Raji (cell line): Measurements from ENCODE around the gene SEPTIN10.

Experiments
- POLR2A ChIP-seq: IDR thresholded peaks from 2 replicates; pipeline ENCODE4 v1.6.1; 2011; ENCODE audit warnings: low read depth, low read length, control low read depth; ENCODE audit not compliant: insufficient read depth

Gene SEPTIN10

DNA sequence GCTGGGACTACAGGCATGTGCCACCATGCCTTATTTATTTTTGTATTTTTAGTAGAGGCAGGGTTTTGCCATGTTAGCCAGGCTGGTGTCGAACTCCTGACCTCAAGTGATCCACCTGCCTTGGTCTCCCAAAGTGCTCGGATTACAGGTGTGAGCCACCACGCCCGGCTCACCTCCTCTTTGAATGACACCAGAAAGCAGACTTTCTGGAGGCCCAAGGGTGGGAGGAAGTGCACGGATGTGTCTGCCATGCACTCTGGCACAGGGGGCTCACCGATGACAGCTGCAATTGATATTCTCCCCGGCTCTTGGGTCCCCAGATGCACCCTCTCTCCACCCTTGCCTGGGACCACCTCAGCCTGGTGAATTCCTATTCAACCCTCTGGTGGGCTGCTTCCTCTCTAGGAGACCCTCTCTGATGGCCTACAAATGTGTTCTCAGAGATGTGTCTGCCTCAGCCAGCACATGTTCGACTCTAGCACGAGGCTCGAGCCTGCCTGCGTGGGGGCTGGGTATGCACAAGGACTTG is 87.3 kb downstream of the SEPTIN10 start:
- no peak for TF ChIP-seq POLR2A

DNA sequence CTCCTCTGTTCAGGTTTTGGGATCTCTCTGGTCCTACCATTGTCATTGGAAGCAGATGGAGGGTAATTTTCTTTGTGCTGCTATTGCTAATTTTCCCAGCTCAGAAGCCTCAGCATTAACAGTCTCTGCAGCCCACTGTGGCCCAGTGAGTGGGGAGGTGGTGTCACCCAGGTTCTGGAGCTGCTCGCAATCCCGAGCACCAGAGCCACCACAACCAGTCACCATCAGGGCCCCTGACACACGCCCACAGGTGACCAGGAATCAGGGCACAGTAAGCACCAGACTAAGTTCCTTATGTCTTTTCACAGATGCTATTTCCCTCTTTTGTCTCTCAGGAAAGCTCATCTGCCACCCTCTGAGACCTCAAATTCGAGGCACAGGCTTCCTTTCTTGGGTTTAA is 87.9 kb downstream of the SEPTIN10 start:
- TF ChIP-seq POLR2A, result no peak

DNA sequence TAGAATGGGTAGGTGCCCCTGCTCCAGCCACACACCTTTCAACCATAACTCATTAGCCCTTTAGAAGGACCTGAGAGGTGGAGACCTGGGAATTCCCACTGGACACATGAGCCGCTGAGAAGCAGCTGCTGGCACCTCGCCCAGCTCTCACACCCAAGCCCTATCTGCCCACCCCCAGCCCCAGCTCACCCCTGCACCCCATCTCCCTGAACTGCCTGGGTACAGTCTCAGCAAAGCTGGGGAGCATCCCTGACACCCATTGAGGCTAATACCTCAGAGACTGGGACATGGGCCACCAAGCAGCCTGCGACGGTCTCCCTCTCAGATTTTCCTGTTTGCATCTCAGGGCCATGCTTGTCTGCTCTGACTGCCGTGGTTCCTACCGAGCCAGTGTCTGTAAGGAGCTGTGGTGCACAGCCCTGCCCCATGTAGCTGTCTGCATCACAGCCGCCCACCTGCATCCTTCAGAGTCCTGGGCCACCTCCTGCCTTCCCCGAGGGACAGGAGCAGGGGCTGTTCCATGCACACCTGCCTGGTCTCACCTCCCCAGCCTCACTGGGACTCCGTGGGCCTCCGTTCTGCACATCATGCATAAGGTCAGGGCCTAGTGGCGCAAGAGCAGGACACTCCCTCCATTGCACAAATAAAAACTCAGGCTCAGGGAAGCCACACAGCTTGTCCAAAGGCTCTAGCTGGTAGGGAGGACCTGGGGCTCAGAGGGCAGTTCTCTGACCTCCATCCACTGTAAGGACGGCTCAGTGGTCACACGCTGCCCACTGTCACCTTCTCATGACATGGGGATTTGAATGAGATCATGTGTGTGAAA is 90.0 kb downstream of the SEPTIN10 start:
- no peak for TF ChIP-seq POLR2A

DNA sequence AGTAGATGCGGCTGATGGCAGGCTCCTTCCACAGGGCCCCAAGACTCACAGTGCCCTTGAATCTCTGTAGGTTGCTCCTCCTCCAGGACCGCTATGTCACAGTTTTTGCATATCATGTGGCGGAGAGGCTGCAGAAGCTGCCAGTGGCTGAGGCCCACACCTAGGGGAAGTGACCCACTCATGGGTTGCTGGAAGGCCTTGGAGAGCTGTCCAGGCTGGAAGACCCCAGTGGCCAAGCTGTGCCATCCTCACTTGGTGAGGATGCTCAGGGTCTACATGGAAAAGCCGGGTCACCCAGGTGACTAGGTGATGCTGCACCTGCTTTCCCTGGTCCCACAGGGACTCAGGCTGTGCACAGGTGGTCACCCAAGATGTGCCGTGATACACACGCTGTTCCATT is 90.6 kb downstream of the SEPTIN10 start:
- TF ChIP-seq POLR2A, result no peak

DNA sequence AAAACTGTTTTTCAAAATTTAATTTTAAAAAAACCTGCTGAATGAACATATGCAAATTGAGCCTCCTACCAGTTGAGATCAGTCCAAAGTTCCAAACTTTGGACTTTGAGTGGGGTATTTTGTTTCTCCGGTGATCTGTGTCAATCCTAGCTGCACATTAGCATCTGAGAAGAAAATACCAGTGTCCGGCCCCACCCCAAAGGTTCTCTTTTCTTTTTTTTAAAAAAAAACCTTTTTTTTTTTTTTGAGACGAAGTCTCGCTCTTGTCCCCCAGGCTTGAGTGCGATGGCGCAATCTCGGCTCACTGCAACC is 91.7 kb downstream of the SEPTIN10 start:
- TF ChIP-seq POLR2A, result no peak

DNA sequence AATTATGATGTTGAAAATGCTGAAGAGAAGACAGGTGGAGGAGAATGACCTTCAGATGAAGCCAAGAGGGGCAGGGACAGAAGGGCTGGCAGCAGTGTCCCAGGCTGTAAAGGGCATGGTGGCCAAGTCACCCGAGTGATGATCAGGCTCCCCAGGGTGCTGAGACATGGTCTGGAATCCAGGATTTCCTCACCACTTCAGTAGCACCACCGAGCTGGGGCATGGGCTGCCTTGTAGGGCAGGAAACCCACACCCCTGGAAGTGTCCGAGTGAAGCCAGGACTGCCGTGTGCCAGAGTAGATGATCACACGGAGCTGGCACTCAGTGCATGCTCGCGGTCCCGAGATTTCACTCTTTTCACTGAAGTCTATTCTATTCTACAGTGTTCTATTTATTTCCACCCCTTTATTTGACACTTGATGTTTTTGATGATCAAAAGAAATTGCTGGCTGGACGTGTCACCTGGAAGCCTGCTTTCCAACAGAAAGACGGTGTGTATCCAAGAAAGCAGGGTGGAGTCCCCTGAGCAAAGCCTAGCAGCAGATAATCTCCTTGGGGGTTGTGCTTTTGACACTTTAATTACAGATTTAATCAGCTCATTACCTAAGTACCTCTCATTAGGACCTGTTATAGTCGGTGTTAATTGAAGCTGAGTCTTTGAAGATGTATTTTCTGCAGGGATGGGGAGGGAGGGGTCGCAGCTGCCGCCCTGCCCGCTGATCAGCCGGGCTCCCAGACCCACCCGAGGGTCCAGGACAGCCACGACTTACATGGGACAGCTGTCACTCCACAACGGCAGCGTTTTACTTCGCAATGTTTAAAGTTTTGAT is 92.3 kb downstream of the SEPTIN10 start:
- TF ChIP-seq POLR2A, result no peak

DNA sequence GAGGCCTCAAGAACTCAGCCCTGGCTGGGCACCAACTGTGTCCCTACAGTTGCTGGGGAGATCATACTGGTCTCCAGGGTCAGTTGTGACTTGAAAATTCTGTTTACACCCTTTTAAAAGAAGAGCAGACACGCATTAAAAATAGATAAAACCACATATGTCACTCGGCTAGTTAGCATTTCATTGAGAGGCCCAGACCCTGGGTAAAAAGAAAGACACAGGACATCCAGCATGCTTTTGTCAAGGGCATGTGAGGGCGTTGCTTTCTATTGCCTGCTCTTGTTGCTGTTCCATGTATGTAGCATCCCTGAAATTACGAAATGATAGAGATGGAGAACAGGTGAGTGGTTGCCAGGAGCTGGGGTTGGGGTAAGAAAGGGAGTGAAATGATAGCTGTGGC is 94.3 kb downstream of the SEPTIN10 start:
- no peak for TF ChIP-seq POLR2A

DNA sequence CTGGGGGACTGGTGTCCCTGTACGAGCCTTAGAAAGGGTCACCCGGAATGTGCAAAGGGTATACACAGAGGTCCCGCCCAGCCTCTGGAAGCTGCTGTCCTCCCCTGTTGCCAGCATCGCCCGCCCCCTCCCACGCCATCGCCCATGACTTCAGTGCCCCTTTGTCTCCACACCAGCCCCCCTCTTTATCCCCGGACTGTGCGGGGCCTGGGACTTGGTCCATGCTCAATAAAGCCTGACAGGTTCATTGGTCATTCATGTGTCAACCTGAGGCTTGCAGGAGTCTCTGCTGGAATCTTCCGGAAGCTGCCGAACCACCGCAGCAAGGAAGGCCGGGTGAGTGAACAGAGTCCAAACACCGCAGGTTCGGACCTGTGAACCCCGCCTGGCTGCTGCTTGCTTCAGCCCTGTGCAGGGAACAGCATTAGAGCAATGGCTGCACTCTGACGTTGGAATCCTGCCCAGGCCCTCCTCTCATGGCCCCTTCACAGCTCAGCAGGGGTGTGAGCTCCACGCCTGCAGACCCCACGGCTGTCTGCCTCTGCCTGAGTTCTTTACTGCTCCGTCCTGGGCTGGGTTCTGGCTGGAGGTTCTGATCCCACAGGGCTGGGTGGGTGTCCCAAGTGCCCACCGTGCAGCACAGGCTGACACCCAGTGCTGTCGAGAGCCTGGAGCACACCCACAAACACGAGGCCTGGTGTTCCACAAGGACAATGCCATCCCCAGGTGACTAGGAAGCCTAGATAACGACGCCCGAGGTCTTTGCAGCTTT is 96.5 kb downstream of the SEPTIN10 start:
- no peak for TF ChIP-seq POLR2A

DNA sequence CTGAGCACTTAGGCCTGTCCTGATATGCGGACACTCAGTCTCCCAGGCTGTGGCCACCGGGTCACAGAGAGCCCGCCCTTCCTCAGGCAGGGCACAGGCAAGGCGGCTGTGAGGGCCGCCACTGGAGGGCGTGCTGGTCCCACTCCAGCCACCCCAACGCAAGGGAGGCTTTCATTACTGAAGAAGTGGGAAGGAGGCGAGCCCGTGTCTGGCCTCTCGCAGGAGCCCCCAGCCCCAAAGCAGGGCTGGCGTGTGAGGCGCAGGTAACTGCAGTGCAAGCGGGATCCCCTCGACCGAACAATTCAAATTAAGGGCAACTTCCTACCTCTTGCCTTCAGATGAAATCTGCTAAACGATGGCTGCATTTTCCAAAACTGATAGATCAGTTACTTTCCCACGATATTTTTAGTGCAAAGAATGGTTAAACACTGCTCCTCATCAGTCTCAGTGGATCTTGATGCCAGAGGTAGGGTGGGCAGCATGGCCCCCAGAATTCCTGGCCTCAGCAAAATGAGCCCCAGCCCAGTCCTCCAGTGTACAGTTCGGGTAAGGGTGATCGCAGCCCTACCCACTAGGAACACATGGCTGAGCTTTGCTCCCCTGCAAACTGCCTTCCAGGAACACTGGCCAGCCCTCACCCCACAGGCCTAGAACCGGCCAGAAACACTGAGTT is 97.2 kb downstream of the SEPTIN10 start:
- no peak for TF ChIP-seq POLR2A

DNA sequence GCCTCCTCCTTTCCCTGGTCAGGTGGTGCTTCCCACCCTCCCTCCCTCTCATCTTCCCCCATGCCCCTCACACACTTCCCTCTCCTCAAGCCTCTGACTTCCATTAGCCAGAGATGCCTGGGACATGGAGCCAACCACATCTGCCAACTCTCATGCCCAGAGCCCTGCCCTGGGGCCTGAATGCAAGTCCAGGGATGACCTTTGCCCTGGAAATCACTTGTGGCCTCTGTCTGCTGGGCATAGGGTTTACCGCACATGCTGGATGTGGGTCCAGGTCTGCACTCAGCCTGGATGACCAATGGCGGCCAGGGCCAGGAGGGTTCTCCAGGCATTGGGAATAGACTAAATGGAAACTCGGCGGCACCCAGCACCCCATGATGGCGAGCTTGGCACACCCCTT is 98.9 kb downstream of the SEPTIN10 start:
- no peak for TF ChIP-seq POLR2A

DNA sequence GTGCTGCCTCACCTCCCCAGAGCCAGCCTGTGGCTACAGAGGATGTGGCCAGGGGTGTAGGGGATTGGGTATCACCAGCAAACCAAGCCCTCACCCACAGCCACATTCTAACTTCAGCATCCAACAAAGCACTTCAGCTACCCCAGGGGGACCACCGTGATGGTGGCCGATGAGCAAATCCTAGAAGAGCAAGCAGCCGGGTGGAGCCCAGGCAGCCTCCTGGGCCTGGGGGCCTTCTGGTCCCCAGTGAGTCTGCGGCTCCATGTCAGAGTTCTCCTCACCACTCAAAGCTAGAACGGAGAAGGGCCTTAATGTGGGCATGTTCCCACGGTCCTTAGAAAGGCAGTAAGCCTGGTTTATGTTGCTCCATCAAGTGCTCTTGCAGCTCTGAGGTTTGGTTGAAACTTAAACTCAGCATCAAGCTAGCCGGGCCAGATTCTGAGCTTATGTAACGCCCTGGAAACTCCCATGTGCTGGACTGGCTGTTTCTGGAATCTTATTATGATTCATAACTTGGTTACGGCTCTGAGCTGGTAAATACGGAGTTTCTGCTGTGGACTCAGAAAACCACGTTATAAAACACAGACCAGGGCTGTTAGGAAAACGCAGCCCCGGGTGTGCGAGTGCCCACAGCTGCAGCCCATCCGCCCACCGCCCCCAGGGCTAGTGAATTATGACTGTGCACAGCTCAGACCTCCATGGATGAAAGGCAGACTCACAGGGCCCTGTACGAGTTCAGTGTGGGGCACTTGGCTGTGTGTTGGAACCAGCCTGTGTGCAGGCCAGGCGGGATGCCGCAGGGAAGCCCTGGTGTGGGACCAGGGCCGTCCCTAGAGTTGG is 99.8 kb downstream of the SEPTIN10 start:
- TF ChIP-seq POLR2A, result no peak

DNA sequence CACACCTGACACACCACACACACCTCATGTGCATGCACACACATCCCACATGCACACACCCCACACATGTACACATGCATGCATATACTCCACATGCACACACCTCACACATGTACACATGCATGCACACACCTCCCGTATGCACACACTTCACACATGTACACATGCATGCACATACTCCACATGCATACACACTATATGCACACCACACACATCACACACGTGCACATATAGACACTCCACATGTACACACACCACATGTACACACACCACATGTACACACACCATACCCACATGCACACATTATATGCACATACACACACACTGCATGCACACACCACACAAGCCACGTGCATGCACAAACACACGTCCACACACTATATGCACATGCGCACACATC is 100.5 kb downstream of the SEPTIN10 start:
- TF ChIP-seq POLR2A, result no peak

DNA sequence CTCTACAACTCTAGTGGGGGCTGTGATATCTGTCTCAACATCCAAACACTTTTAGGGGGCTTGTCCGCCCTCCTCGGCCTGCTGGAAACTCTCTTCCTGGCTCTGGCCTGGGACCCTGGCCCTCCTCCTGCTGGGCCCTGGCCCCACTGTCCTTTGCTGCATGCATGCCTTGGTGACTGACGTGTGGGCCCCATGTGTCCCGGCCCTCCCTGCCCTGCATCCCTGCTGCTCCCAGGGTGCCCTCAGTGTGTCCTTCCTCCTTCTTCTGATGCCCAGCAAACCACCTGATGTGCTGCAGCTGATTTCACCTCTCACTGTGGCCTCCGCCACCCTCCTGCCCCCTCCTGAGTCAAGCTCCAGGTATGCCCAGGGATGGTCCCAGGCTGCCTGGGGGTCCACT is 101.7 kb downstream of the SEPTIN10 start:
- no peak for TF ChIP-seq POLR2A

DNA sequence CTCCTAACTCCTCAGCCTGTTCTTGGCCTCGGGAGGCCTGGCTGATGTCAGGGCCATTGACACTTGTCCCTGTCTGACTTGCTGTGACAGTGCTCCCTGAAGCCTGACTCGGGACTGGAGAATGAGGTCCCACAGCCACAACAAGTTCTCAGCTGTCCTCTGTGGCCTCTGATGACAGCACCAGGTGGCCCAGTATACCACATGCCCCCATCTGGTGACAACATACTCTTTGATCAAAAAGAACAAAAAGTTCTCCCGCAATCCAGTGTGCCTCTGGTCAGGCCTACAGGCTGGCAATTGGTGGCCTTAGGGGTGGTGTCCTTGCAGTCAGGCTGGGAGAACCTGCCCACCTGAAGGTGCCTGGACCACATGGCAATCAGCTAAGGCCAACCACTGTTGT is 102.6 kb downstream of the SEPTIN10 start:
- no peak for TF ChIP-seq POLR2A
